Gastroesophageal sphincter (tissue), 3 donors: ENCODE measurements around the gene RAD51C.

Source experiments
- CTCF ChIP-seq, 4 experiments: fragments of 200-600 bp in 2 of 4; fragments of 450-650 bp in 2 of 4; sonication (generic) in 1 of 4; IDR thresholded peaks; one replicate each; pipeline ENCODE4 v1.5.1; 2017 to 2019; ENCODE audit warnings: antibody characterized with exemption in 4 of 4, mild to moderate bottlenecking in 2 of 4, moderate library complexity in 2 of 4
- EP300 ChIP-seq: sonication (generic); formaldehyde crosslinking; IDR thresholded peaks from one replicate; pipeline ENCODE4 v1.6.1; 2017; ENCODE audit warnings: antibody characterized with exemption, mild to moderate bottlenecking
- POLR2A ChIP-seq, 2 donors: fragments of 450-650 bp; IDR thresholded peaks; one replicate each; pipeline ENCODE4 v1.6.1; 2017; ENCODE audit warnings: antibody characterized with exemption in 2 of 2, mild to moderate bottlenecking in 2 of 2, moderate library complexity in 1 of 2
- POLR2AphosphoS5 ChIP-seq: sonication (generic); formaldehyde crosslinking; IDR thresholded peaks from one replicate; pipeline ENCODE4 v1.6.1; 2017; ENCODE audit warnings: antibody characterized with exemption

GRCh38 chr17:58679263-58680037 is 13.0 kb upstream of the RAD51C start:
- TF ChIP-seq CTCF (IDR thresholded peaks at IDR 0.05), result no peak
- no peak for TF ChIP-seq POLR2AphosphoS5
- TF ChIP-seq EP300, result no peak
- no peak for TF ChIP-seq POLR2A (IDR thresholded peaks at IDR 0.05)
